ENCODE results near the gene PTPRF.

Gene PTPRF

DNA sequence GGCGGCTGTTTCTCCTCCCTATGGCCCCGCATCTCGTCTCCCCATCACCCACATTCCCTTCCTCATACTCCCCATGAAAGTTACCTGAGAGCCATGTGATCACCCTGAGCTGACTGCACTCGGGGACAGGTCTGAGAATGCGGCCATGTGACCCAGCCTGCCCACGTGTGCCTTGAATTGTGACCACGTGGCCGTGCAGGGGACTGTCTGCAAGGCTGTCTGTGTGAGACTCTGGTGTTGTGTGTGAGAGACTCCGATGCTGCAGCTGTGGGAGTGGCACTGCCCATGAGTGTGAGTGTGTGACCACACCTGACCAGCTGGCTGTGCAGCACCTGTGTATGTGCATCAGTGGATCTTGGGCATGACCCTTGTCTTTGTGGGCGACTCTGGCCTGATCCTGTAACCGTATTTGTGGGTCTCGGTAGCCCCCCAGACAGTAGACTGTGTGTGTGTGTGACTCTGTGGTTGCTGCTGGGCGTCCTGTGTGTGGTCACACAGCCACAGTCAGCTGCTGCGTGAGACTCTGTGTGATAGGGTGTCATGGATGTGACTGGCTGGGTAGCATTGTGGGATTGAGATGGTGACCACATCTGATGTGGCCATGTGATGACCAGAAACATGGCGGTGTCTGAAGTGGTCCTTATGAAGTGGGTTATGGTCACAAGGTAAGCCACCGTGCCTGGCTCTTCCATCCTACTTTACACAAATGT, 62.4 kb downstream of the PTPRF start:
- no peaks in the 10 kb centered on the region for H3K4me1 ChIP-seq (ENCODE audit: control insufficient read depth, insufficient read depth, low read length)
- H3K36me3 ChIP-seq (ENCODE audit: control insufficient read depth, insufficient read depth, low read length): peaks cover 34% of the 10 kb centered on the region
- H3K9ac ChIP-seq (ENCODE audit: low read length): no peak overlapping the region

DNA sequence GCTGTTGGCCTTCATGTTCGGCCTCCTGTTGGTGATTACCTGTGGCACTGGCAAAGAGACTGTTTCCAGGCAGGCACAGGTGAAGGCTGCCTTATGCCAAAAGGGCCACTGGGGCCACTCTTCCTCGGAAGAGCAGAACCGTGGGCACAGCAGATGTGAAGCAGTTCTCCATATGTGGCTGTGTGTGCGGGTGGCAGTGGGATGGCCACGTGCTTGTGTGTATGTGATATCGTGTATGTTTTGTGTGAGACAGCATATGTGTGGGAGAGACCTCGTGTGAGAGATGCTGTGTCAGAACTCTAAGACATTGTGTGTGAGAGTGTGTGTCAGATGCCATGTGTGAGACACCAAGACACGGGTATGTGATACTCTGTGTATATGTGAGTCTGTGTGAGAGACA, 65.9 kb downstream of the PTPRF start:
- Histone ChIP-seq H3K4me3 (ENCODE audit: low read length) (no peak overlapping the region), H3K9ac (ENCODE audit: low read length) (no peak overlapping the region), H3K4me1 (ENCODE audit: control insufficient read depth, insufficient read depth, low read length) (no peaks in the 10 kb centered on the region), H3K27me3 (ENCODE audit: control insufficient read depth, insufficient read depth, low read length) (no peaks in the 10 kb centered on the region), H3K36me3 (ENCODE audit: control insufficient read depth, insufficient read depth, low read length) (peaks cover 31% of the 10 kb centered on the region), H3K9me3 (ENCODE audit: control insufficient read depth, low read length) (no peaks in the 10 kb centered on the region)

More for the DNA sequence above, 62.4 kb downstream of the PTPRF start:
- Histone ChIP-seq H3K27me3 (ENCODE audit: control insufficient read depth, insufficient read depth, low read length) (no peaks in the 10 kb centered on the region), H3K4me3 (ENCODE audit: low read length) (no peak overlapping the region), H3K9me3 (ENCODE audit: control insufficient read depth, low read length) (no peaks in the 10 kb centered on the region)

DNA sequence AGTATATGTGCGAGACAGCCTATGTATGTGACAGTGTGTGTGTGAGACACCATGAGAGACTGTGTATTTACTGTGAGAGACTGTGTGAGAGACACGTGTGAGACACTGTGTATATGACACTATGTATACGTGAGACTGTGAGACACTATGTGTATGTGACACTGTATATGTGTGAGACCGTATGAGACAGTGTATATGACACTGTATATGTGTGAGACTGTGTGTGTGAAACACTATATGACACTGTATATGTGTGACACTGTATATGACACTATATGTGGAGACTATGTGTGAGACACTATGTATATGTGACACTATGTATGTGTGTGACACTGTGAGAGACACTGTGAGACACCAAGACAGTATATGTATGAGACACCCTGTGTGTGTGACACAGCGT, 66.3 kb downstream of the PTPRF start:
- no peaks in the 10 kb centered on the region for H3K27me3 ChIP-seq (ENCODE audit: control insufficient read depth, insufficient read depth, low read length)
- H3K4me3 ChIP-seq (ENCODE audit: low read length): no peak overlapping the region
- H3K9me3 ChIP-seq (ENCODE audit: control insufficient read depth, low read length): no peaks in the 10 kb centered on the region
- H3K4me1 ChIP-seq (ENCODE audit: control insufficient read depth, insufficient read depth, low read length): no peaks in the 10 kb centered on the region
- H3K9ac ChIP-seq (ENCODE audit: low read length): no peak overlapping the region
- H3K36me3 ChIP-seq (ENCODE audit: control insufficient read depth, insufficient read depth, low read length): peaks cover 27% of the 10 kb centered on the region

DNA sequence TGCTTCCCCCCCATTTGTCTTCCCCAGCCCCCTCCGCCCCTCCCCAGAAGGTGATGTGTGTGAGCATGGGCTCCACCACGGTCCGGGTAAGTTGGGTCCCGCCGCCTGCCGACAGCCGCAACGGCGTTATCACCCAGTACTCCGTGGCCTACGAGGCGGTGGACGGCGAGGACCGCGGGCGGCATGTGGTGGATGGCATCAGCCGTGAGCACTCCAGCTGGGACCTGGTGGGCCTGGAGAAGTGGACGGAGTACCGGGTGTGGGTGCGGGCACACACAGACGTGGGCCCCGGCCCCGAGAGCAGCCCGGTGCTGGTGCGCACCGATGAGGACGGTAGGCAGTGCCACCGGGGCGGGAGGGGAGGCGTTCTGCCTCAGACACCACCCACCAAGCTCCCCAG, 67.0 kb downstream of the PTPRF start:
- H3K36me3 ChIP-seq (ENCODE audit: control insufficient read depth, insufficient read depth, low read length): peaks cover 21% of the 10 kb centered on the region
- no peak overlapping the region for H3K4me3 ChIP-seq (ENCODE audit: low read length)
- no peak overlapping the region for H3K9ac ChIP-seq (ENCODE audit: low read length)
- H3K9me3 ChIP-seq (ENCODE audit: control insufficient read depth, low read length): no peaks in the 10 kb centered on the region
- H3K27me3 ChIP-seq (ENCODE audit: control insufficient read depth, insufficient read depth, low read length): no peaks in the 10 kb centered on the region
- no peaks in the 10 kb centered on the region for H3K4me1 ChIP-seq (ENCODE audit: control insufficient read depth, insufficient read depth, low read length)

DNA sequence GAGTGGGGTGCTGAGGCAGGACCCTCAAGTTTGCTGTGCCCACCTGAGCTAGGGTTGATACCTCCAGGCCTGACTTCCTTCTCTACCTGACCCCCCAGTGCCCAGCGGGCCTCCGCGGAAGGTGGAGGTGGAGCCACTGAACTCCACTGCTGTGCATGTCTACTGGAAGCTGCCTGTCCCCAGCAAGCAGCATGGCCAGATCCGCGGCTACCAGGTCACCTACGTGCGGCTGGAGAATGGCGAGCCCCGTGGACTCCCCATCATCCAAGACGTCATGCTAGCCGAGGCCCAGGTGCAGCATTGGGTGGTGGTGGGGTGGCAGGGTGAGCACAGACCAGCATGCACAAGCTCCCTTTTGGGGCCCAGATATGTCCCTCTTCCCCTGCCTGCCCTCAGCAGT, 67.9 kb downstream of the PTPRF start:
- H3K27me3 ChIP-seq (ENCODE audit: control insufficient read depth, insufficient read depth, low read length): no peaks in the 10 kb centered on the region
- H3K9me3 ChIP-seq (ENCODE audit: control insufficient read depth, low read length): no peaks in the 10 kb centered on the region
- H3K4me3 ChIP-seq (ENCODE audit: low read length): no peak overlapping the region
- no peak overlapping the region for H3K9ac ChIP-seq (ENCODE audit: low read length)
- H3K4me1 ChIP-seq (ENCODE audit: control insufficient read depth, insufficient read depth, low read length): no peaks in the 10 kb centered on the region
- peaks cover 15% of the 10 kb centered on the region for H3K36me3 ChIP-seq (ENCODE audit: control insufficient read depth, insufficient read depth, low read length)

DNA sequence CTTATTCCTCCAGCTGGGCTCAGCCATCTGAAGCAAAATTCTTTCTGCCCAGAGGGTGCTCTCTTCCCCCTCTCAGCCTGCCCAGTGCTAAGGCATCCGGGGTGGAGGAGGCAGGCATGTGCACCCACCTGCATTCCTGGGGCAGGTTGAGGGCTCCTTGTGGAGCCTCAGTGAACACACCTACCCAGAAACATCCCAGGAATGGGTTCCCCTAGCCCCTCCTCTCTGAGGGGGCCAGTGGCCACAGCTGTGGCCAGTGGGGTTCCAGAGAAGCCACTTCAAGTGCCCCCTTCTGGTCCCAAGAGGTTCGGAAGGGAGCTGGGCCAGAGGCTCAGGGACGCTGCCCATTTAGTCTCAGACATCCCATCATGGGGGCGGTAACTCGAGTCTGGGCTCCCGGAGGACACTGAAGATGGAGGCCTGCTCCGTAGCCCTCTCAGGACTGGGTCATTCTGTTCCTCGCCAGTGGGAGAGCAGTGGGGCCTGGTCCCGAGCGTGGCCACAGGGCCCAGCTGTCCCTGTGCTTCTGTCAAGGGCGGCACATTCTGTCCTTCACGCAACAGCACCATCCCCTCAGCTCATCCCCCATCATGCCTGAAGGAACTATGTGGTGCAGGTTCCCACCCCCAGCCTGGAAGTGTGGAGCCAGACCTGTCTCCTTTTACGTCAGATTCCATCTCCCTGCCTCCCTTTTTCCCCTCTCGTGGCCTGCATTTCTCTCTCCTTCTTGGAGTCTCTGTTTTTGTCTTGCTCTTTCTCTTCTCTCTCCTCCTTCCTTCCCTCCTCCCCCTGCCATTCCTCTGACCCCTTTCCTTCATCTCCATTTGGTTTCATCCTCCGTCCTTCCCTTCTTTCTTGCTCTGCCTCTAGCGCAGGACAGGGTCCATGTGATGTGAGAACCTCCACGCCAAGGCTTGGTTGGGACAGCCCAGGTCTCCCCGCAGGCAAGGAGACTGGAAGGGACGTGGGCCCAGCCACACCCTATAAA, 69.6 kb downstream of the PTPRF start:
- no peak overlapping the region for H3K4me3 ChIP-seq (ENCODE audit: low read length)
- H3K36me3 ChIP-seq (ENCODE audit: control insufficient read depth, insufficient read depth, low read length): peaks cover 20% of the 10 kb centered on the region
- H3K9ac ChIP-seq (ENCODE audit: low read length): no peak overlapping the region
- H3K27me3 ChIP-seq (ENCODE audit: control insufficient read depth, insufficient read depth, low read length): no peaks in the 10 kb centered on the region
- H3K4me1 ChIP-seq (ENCODE audit: control insufficient read depth, insufficient read depth, low read length): no peaks in the 10 kb centered on the region
- no peaks in the 10 kb centered on the region for H3K9me3 ChIP-seq (ENCODE audit: control insufficient read depth, low read length)

DNA sequence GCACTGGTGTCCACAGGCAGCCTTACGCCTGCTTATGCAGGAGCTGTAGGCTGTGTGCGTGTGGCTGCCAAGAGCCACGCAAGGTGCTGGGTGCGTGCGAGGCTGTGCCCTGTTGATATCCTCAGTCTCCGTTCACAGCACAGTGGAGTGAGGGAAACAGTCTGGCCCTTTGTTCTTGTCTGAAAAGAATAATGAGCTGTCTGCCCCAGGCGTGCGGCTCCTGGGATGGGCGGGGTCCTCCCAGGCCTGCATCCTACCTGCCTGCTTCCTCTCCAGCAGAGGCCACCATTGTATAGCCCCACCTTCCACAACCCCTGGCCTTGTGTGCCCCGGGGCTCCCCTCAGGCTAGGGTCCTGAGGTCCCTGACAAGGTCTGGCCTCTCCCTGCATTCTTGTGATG, 72.3 kb downstream of the PTPRF start:
- Histone ChIP-seq H3K4me1 (ENCODE audit: control insufficient read depth, insufficient read depth, low read length) (no peaks in the 10 kb centered on the region), H3K36me3 (ENCODE audit: control insufficient read depth, insufficient read depth, low read length) (peaks cover 29% of the 10 kb centered on the region), H3K27me3 (ENCODE audit: control insufficient read depth, insufficient read depth, low read length) (no peaks in the 10 kb centered on the region), H3K4me3 (ENCODE audit: low read length) (no peak overlapping the region), H3K9ac (ENCODE audit: low read length) (no peak overlapping the region), H3K9me3 (ENCODE audit: control insufficient read depth, low read length) (no peaks in the 10 kb centered on the region)

DNA sequence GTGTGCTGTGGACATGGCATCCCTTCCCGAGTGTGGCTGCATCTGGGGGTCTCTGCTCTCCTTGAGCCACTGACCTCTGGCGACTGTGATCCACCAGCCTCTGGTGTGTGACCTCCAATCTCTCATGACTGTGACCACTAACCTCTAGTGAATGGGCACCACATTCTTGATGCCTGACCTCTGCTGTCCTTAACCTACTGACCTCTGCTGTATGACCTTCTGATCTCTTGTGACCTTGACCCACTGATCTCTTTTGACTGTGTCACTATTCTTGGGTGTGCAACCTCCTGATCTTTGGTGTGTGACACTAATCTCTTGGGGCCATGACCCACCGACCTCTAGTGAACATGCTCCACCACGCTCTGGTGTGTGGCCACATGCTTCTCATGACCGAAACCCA, 73.5 kb downstream of the PTPRF start:
- Histone ChIP-seq H3K27me3 (ENCODE audit: control insufficient read depth, insufficient read depth, low read length) (no peaks in the 10 kb centered on the region), H3K9ac (ENCODE audit: low read length) (no peak overlapping the region), H3K9me3 (ENCODE audit: control insufficient read depth, low read length) (no peaks in the 10 kb centered on the region), H3K36me3 (ENCODE audit: control insufficient read depth, insufficient read depth, low read length) (peaks cover 31% of the 10 kb centered on the region), H3K4me1 (ENCODE audit: control insufficient read depth, insufficient read depth, low read length) (no peaks in the 10 kb centered on the region), H3K4me3 (ENCODE audit: low read length) (no peak overlapping the region)

DNA sequence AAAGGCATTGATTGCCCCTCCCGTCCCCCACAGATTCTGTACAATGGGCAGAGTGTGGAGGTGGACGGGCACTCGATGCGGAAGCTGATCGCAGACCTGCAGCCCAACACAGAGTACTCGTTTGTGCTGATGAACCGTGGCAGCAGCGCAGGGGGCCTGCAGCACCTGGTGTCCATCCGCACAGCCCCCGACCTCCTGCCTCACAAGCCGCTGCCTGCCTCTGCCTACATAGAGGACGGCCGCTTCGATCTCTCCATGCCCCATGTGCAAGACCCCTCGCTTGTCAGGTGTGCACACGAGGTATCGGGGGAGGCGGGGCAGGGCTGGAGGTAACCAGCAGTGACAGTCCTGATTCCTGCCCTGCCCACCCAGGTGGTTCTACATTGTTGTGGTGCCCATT, 74.5 kb downstream of the PTPRF start:
- no peak overlapping the region for H3K9ac ChIP-seq (ENCODE audit: low read length)
- no peaks in the 10 kb centered on the region for H3K4me1 ChIP-seq (ENCODE audit: control insufficient read depth, insufficient read depth, low read length)
- H3K4me3 ChIP-seq (ENCODE audit: low read length): no peak overlapping the region
- no peaks in the 10 kb centered on the region for H3K9me3 ChIP-seq (ENCODE audit: control insufficient read depth, low read length)
- H3K36me3 ChIP-seq (ENCODE audit: control insufficient read depth, insufficient read depth, low read length): peaks cover 39% of the 10 kb centered on the region
- H3K27me3 ChIP-seq (ENCODE audit: control insufficient read depth, insufficient read depth, low read length): no peaks in the 10 kb centered on the region

DNA sequence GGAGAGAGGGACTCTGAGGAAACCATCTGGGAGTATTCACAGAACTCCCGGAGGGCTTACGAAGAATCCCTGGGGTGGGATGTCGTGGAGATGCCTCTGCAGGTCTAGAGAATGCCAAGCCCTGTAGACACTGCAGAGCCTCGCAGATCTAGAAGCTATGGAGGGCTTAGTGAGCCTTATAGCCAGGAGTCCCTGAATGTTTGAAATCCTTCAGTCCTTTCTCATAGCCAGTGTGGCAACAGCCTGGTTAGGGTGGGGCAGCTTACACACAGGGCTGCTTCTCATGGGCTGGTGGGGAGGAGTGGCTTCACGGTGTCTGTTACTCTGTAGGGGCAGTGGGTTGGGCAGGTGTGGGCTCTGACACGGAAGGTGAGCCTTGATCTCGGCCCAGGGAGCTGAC, 75.1 kb downstream of the PTPRF start:
- Histone ChIP-seq H3K4me3 (ENCODE audit: low read length) (no peak overlapping the region), H3K27me3 (ENCODE audit: control insufficient read depth, insufficient read depth, low read length) (no peaks in the 10 kb centered on the region), H3K9me3 (ENCODE audit: control insufficient read depth, low read length) (no peaks in the 10 kb centered on the region), H3K4me1 (ENCODE audit: control insufficient read depth, insufficient read depth, low read length) (no peaks in the 10 kb centered on the region), H3K36me3 (ENCODE audit: control insufficient read depth, insufficient read depth, low read length) (peaks cover 41% of the 10 kb centered on the region), H3K9ac (ENCODE audit: low read length) (no peak overlapping the region)

DNA sequence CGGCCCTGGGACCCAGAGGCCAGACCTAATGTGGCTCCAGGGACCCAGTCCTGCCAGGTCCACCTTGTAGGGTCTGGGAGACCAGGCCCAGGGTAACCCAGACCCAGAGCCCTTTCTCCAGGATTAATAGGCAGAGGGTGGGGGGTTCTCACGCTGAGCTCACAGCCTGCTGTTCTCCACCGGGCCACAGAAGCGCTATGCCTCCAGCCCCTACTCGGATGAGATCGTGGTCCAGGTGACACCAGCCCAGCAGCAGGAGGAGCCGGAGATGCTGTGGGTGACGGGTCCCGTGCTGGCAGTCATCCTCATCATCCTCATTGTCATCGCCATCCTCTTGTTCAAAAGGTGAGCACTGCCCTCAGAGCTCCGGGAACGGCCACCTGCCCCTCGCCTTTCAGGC, 75.9 kb downstream of the PTPRF start:
- Histone ChIP-seq H3K9ac (ENCODE audit: low read length) (no peak overlapping the region), H3K4me3 (ENCODE audit: low read length) (no peak overlapping the region), H3K9me3 (ENCODE audit: control insufficient read depth, low read length) (no peaks in the 10 kb centered on the region), H3K36me3 (ENCODE audit: control insufficient read depth, insufficient read depth, low read length) (peaks cover 46% of the 10 kb centered on the region), H3K4me1 (ENCODE audit: control insufficient read depth, insufficient read depth, low read length) (no peaks in the 10 kb centered on the region), H3K27me3 (ENCODE audit: control insufficient read depth, insufficient read depth, low read length) (no peaks in the 10 kb centered on the region)

DNA sequence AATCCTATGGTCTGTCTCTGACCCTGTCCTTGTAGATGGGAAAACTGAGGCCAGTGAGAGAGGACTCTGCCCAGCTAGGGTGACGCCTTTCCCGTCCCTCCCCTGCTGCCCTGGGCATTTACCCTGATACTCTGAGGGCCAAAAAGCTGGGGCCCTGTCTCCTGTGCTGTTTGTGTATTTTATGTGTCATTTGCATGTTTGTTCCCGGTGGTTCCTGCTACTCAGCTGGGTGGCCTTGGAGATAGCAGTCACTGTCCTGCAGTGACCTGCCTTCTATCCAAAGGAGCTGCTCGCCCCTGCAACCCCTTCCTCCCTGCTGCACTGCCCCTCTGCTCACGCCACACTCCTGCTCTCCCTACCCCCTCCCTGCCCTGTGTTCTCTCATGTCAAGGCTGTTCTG, 78.1 kb downstream of the PTPRF start:
- no peak overlapping the region for H3K9ac ChIP-seq (ENCODE audit: low read length)
- no peaks in the 10 kb centered on the region for H3K9me3 ChIP-seq (ENCODE audit: control insufficient read depth, low read length)
- H3K27me3 ChIP-seq (ENCODE audit: control insufficient read depth, insufficient read depth, low read length): no peaks in the 10 kb centered on the region
- H3K4me1 ChIP-seq (ENCODE audit: control insufficient read depth, insufficient read depth, low read length): no peaks in the 10 kb centered on the region
- no peak overlapping the region for H3K4me3 ChIP-seq (ENCODE audit: low read length)
- peaks cover 52% of the 10 kb centered on the region for H3K36me3 ChIP-seq (ENCODE audit: control insufficient read depth, insufficient read depth, low read length)
